Urinary bladder (tissue), 4 donors: Measurements from ENCODE around the gene OR10D3. TPM values are rescaled to one million over a fixed set of nuclear protein-coding genes. Genes with fewer than 3 reads are reported as not detected.
"Not testable (repeated sequence)": the region's sequence is repeated elsewhere in the genome, so short reads cannot be mapped to it uniquely, and the experiment has no call there.

Experiments used
- DNase-seq: peaks from one replicate; pipeline ENCODE4 v3.0.0-alpha.2; 2015; ENCODE audit errors: extremely low spot score
- H3K27ac ChIP-seq: one replicate; pipeline ENCODE4 v1.5.1; 2013; ENCODE audit warnings: low read depth, mild to moderate bottlenecking, moderate library complexity
- H3K36me3 ChIP-seq: one replicate; pipeline ENCODE4 v1.6.1; 2013; ENCODE audit warnings: mild to moderate bottlenecking, moderate library complexity; ENCODE audit not compliant: insufficient read depth
- H3K4me1 ChIP-seq: one replicate; pipeline ENCODE4 v1.6.1; 2013; ENCODE audit warnings: mild to moderate bottlenecking, moderate library complexity; ENCODE audit not compliant: insufficient read depth
- H3K4me3 ChIP-seq: one replicate; pipeline ENCODE4 v1.5.1; 2013; ENCODE audit warnings: low read depth, low read length
- WGBS: extraction: QIAGEN DNeasy Blood & Tissue Kit; methylation state at CpG from one replicate; pipeline ENCODE4 v1.1.7; 2013; 5-methylcytosine and 5-hydroxymethylcytosine counted together
- polyA plus RNA-seq: library from polyadenylated mRNA; stranded (reverse); fragments of 200-250 nt; gene quantifications from one replicate; pipeline ENCODE4 v1.2.3, GENCODE V29; 2013
- total RNA-seq: library from RNA; depleted of rRNA; stranded (reverse); fragments of >200 nt; gene quantifications from one replicate; pipeline ENCODE4 v1.2.3, GENCODE V29; 2014
- donor health status: healthy with polysubstance abuse.
- donor health status: healthy.

Gene OR10D3
- total and polyA plus RNA-seq, 2 donors: not detected

DNA sequence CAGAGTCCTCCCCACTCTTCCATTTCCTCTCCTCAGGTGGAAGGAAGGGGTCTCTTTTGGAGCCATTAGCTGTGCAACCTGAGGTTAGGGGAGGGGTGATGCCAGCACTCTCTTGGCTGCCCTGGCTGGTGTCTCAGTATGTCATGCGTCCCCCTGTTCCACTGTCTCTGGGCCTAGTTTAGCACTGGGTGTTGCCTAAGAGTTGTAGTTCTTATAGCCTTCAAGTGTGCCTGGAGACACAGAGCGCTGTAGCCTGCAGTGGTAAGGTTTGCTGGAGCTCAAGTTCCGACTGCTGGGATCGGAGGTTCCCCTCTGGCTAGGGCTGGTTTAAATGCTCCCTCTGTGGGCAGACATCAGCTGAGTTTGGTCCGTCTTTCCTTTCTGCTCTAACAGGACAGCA is 20.9 kb downstream of the OR10D3 start:
- 78% methylated on average over 5 of the region's 5 CpGs for WGBS
- H3K4me3 ChIP-seq: no peak overlapping the region
- no peaks in the 10 kb centered on the region for H3K36me3 ChIP-seq
- no peak for DNase-seq
- H3K27ac ChIP-seq: no peak overlapping the region
- H3K4me1 ChIP-seq: no peaks in the 10 kb centered on the region

DNA sequence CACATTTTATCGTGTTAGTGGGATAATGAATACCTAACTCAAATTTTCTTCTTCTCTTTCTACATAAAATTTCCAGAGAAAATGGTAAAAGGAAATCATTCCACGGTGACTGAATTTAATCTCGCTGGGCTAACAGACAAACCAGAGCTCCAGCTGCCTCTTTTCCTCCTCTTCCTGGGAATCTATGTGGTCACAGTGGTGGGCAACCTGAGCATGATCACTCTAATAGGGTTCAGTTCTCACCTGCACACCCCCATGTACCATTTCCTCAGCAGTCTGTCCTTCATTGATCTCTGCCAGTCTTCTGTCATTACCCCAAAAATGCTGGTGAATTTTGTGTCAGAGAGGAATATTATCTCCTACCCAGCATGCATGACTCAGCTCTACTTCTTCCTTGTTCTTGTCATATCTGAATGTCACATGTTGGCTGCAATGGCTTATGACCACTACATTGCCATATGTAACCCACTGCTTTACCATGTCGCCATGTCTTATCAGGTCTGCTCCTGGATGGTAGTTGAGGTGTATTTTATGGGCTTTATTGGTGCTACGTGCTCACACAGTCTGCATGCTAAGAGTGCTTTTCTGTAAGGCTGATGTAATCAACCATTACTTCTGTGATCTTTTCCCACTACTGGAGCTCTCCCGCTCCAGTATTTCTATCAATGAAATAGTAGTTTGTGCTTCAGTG is 24.1 kb downstream of the OR10D3 start:
- H3K4me3 ChIP-seq: no peak overlapping the region
- no peak overlapping the region for H3K27ac ChIP-seq
- DNase-seq: no peak
- no peaks in the 10 kb centered on the region for H3K36me3 ChIP-seq
- 68% methylated on average over 6 of the region's 6 CpGs for WGBS
- H3K4me1 ChIP-seq: no peaks in the 10 kb centered on the region

DNA sequence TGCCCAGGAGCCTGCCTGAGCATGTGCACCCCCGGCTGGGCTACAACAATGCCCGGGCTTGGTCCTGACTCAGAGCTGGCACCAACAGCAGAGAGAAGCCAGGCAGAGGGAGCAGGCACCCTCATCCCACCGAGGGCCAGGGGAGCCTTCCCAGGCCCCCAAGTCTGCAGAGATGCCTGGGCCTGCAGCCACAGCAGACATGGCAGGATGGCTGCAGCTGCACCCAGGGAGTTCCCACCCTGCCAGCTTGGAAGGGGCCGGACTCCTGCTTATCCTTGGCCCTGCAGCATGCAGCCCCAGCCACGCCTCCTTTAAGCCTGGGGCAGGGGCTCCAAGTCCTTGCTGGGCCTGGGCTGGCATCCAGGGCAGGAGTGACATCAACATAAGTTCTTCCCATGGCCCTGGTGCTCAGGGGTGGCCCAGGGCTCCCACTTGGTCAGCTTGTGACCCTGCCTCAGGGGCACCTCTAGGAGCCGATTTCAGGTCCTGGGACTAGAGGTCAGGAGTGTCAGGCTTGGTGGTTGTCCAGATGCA is 26.7 kb downstream of the OR10D3 start:
- no peak for DNase-seq
- H3K36me3 ChIP-seq: no peaks in the 10 kb centered on the region
- no peak overlapping the region for H3K4me3 ChIP-seq
- no peaks in the 10 kb centered on the region for H3K4me1 ChIP-seq
- no peak overlapping the region for H3K27ac ChIP-seq
- WGBS: 90% methylated on average over 6 of the region's 6 CpGs

DNA sequence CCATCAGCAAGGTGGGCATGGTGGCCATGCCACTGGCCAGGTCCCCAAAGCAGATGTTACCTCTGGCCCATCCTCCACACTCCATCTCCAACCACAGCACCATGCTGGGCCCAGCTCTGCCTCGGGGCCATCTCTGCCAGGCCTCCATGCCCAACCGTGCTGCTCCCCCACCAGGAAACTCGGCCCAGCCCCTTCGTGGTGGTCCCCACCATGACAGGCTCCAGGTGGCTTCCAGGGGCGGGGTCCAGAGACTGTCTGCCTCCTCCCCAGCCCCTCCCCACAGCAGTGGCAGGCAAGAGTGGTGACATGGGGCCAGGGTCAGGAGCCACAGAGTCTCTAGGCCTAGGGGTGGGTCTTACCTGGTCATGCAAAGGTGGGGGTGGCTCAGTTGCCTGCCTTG is 27.3 kb downstream of the OR10D3 start:
- Histone ChIP-seq H3K4me3 (no peak overlapping the region), H3K27ac (no peak overlapping the region), H3K36me3 (no peaks in the 10 kb centered on the region), H3K4me1 (no peaks in the 10 kb centered on the region)
- DNase-seq: no peak
- 82% methylated on average over 5 of the region's 5 CpGs for WGBS

DNA sequence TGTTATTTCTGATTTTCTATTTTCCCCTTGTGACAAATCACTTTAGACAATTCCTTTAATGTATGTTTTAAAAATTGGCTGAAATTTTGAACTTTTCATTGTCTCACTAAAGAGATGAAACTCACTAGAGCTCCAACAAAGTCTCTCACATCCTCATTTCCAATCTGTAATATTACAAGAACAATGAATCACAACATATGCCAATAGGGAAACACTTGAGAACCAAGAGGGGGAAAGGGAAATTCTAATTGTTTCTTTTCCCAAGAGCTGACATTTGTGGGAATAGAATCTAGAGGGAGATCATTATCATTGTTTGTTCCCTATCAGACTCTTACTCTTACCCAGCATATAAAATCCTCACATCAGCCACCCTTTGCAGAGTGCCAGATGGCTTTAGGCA is 28.2 kb downstream of the OR10D3 start:
- Histone ChIP-seq H3K36me3 (no peaks in the 10 kb centered on the region), H3K4me3 (no peak overlapping the region)
- DNase-seq: no peak

DNA sequence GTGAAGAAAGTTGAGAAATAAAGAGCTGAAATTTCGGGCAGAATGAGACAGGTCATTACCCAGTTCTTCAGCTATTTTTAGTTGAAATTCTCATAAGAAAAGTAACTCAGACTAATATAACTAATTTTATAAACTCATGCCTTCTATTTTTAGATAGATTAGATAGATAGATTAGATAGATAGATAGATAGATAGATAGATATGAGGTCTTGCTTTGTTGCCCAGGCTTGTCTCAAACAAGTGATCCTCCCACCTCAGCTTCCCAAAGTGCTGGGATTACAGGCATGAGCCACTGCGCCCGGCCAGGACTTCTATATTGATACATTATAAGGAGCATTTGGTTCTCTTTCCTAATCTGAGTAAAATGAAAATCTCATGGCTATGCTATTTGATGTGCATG is 30.9 kb downstream of the OR10D3 start:
- WGBS: 73% methylated on average over 3 of the region's 3 CpGs
- DNase-seq: no peak
- no peak overlapping the region for H3K4me3 ChIP-seq

More for the DNA sequence above, 28.2 kb downstream of the OR10D3 start:
- no peak overlapping the region for H3K27ac ChIP-seq
- H3K4me1 ChIP-seq: no peaks in the 10 kb centered on the region

DNA sequence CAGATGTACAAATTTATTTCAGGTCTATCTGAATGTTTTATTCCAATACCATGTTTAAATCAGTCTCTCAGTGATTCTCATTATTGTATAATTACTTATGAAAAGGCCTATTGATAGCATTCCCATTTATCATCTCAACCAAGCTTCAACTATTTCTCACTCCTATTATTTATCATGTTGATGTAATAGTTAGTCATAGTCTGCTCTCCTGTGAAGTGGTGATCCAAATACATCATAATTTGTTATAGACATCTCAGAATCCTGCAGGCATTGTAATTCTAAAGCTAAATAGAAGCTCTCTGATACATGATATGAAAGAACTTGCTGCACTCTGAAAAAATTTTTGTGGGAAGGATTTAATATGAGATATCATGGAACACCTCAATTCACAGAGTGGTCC is 36.0 kb downstream of the OR10D3 start:
- Histone ChIP-seq H3K4me1 (no peaks in the 10 kb centered on the region), H3K4me3 (no peak overlapping the region), H3K27ac (no peak overlapping the region), H3K36me3 (no peaks in the 10 kb centered on the region)
- no peak for DNase-seq

More for the DNA sequence above, 30.9 kb downstream of the OR10D3 start:
- no peaks in the 10 kb centered on the region for H3K36me3 ChIP-seq
- H3K4me1 ChIP-seq: no peaks in the 10 kb centered on the region
- no peak overlapping the region for H3K27ac ChIP-seq

DNA sequence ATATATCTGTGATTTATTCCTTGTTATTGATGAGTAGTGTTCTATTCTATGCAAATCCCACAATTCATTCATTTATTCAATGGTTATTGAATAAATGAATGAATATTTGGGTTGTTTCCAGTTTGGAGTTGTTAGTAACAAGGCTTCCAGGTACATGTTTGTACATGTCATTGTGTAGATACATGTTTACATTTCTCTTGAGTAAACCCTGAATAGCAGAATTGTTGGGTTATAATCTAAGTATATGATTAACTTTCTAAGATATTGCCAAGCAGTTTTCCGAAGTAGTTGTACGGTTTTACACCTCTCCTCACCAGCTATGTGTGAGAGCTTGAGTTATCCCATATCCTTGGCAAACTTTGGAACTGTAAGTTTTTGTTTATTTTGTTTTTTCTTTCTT is 39.3 kb downstream of the OR10D3 start:
- no peaks in the 10 kb centered on the region for H3K4me1 ChIP-seq
- 72% methylated on average over 2 of the region's 2 CpGs for WGBS
- DNase-seq: no peak

DNA sequence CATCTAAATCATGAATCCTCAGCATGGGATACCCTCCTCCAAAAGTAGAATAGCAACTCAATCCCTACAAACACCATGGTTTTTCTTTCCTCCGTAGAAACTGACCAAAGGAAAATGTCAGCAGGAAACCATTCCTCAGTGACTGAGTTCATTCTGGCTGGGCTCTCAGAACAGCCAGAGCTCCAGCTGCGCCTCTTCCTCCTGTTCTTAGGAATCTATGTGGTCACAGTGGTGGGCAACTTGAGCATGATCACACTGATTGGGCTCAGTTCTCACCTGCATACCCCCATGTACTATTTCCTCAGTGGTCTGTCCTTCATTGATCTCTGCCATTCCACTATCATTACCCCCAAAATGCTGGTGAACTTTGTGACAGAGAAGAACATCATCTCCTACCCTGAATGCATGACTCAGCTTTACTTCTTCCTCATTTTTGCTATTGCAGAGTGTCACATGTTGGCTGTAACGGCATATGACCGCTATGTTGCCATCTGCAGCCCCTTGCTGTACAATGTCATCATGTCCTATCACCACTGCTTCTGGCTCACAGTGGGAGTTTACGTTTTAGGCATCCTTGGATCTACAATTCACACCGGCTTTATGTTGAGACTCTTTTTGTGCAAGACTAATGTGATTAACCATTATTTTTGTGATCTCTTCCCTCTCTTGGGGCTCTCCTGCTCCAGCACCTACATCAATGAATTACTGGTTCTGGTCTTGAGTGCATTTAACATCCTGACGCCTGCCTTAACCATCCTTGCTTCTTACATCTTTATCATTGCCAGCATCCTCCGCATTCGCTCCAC is 41.7 kb downstream of the OR10D3 start:
- WGBS: 67% methylated on average over 9 of the region's 9 CpGs
- not testable (repeated sequence) for H3K36me3 ChIP-seq, H3K4me1 ChIP-seq, H3K4me3 ChIP-seq, H3K27ac ChIP-seq, DNase-seq

More for the DNA sequence above, 39.3 kb downstream of the OR10D3 start:
- H3K4me3 ChIP-seq: no peak overlapping the region
- no peaks in the 10 kb centered on the region for H3K36me3 ChIP-seq
- no peak overlapping the region for H3K27ac ChIP-seq

DNA sequence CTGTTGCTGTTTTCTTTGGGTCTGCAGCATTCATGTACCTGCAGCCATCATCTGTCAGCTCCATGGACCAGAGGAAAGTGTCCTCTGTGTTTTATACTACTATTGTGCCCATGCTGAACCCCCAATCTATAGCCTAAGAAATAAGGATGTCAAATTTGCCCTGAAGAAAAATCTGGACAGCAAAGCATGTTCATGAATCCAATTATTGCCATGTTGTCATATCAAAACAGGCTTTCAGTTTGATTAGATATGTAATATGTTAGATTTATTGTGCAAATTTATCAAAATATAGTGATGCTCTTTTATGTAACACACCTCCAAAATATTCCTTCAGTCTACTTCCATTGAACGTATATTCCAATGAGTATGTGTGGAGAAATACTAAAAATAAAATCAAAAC is 42.3 kb downstream of the OR10D3 start:
- H3K36me3 ChIP-seq: no peaks in the 10 kb centered on the region
- H3K4me1 ChIP-seq: no peaks in the 10 kb centered on the region
- WGBS: 86% methylated on average over 1 of the region's 1 CpG
- no peak for DNase-seq
- no peak overlapping the region for H3K27ac ChIP-seq
- no peak overlapping the region for H3K4me3 ChIP-seq

DNA sequence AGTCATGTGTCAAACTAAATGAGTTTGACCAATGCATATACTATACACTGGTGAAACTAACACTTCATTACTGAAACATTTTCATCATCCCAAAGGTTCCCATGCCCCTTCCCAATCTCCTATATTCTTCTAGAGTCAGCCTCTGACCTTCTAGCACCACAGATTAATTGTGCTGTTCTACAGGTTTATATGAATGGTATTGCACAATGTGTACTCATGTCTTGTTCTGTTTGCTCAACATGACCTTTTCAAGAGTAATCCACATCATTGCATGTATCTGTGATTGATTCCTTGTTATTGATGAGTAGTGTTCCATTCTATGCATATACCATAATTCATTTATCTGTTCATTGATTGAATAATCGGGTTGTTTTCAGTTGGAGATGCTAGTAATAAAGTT is 50.2 kb downstream of the OR10D3 start:
- Histone ChIP-seq H3K4me3 (no peak overlapping the region), H3K27ac (no peak overlapping the region), H3K36me3 (no peaks in the 10 kb centered on the region), H3K4me1 (no peaks in the 10 kb centered on the region)
- no peak for DNase-seq
- 42% methylated on average over 1 of the region's 1 CpG for WGBS

Other genes with a start within 250 kb of the OR10D3 start
- not detected for gene OR4D5, start 243.7 kb upstream of the OR10D3 start, total RNA-seq
- not detected for gene OR4D5, start 243.7 kb upstream of the OR10D3 start, polyA plus RNA-seq
- not detected for gene OR6T1, start 239.5 kb upstream of the OR10D3 start, total RNA-seq
- gene OR6T1, start 239.5 kb upstream of the OR10D3 start, polyA plus RNA-seq: not detected
- not detected for gene OR10S1, start 205.6 kb upstream of the OR10D3 start, total RNA-seq
- gene OR10S1, start 205.6 kb upstream of the OR10D3 start, polyA plus RNA-seq: not detected
- gene OR10G6, start 188.2 kb upstream of the OR10D3 start, total RNA-seq: not detected
- gene OR10G6, start 188.2 kb upstream of the OR10D3 start, polyA plus RNA-seq: not detected
- gene OR10G4, start 170.3 kb upstream of the OR10D3 start, total RNA-seq: not detected
- gene OR10G4, start 170.3 kb upstream of the OR10D3 start, polyA plus RNA-seq: not detected
- gene OR10G9, start 160.3 kb upstream of the OR10D3 start, total RNA-seq: not detected
- gene OR10G9, start 160.3 kb upstream of the OR10D3 start, polyA plus RNA-seq: not detected
- not detected for gene OR10G8, start 156.5 kb upstream of the OR10D3 start, total RNA-seq
- not detected for gene OR10G8, start 156.5 kb upstream of the OR10D3 start, polyA plus RNA-seq
- gene OR10G7, start 142.0 kb upstream of the OR10D3 start, total RNA-seq: not detected
- not detected for gene OR10G7, start 142.0 kb upstream of the OR10D3 start, polyA plus RNA-seq
- gene VWA5A, start 67.9 kb upstream of the OR10D3 start, total RNA-seq: 36.2 TPM
- 21.0 TPM for gene VWA5A, start 67.9 kb upstream of the OR10D3 start, polyA plus RNA-seq
- gene OR8G1, start 57.8 kb downstream of the OR10D3 start, total RNA-seq: not detected
- not detected for gene OR8G1, start 57.8 kb downstream of the OR10D3 start, polyA plus RNA-seq
- not detected for gene OR8G5, start 73.0 kb downstream of the OR10D3 start, total RNA-seq
- gene OR8G5, start 73.0 kb downstream of the OR10D3 start, polyA plus RNA-seq: not detected
- gene OR8D1, start 130.6 kb downstream of the OR10D3 start, total RNA-seq: not detected
- not detected for gene OR8D1, start 130.6 kb downstream of the OR10D3 start, polyA plus RNA-seq
- not detected for gene OR8D2, start 136.9 kb downstream of the OR10D3 start, total RNA-seq
- gene OR8D2, start 136.9 kb downstream of the OR10D3 start, polyA plus RNA-seq: not detected
- gene OR8B2, start 201.2 kb downstream of the OR10D3 start, total RNA-seq: not detected
- not detected for gene OR8B2, start 201.2 kb downstream of the OR10D3 start, polyA plus RNA-seq
- not detected for gene OR8B3, start 215.7 kb downstream of the OR10D3 start, total RNA-seq
- gene OR8B3, start 215.7 kb downstream of the OR10D3 start, polyA plus RNA-seq: not detected
- not detected for gene OR8B4, start 241.5 kb downstream of the OR10D3 start, total RNA-seq
- gene OR8B4, start 241.5 kb downstream of the OR10D3 start, polyA plus RNA-seq: not detected